Dermis blood vessel endothelial cell (primary cell): ENCODE data around the gene RCSD1. TPM values are rescaled to one million over a fixed set of nuclear protein-coding genes. Genes with fewer than 3 reads are reported as not detected.

Experiments
- DNase-seq: peaks from one replicate; pipeline ENCODE4 v3.0.0; 2010
- total RNA-seq: library from RNA; depleted of rRNA; stranded (reverse); fragments of >200 nt; gene quantifications from 2 replicates; pipeline ENCODE4 v1.2.3, GENCODE V29; 2014

RCSD1 gene
- total RNA-seq, 1 donor from 2014 or later: 49.2 TPM

GRCh38 chr1:167693425-167694045, 63.5 kb downstream of the RCSD1 start:
- DNase-seq: no peak

- no peak for DNase-seq
Observed at GRCh38 chr1:167694691-167695090, 64.7 kb downstream of the RCSD1 start.

DNA sequence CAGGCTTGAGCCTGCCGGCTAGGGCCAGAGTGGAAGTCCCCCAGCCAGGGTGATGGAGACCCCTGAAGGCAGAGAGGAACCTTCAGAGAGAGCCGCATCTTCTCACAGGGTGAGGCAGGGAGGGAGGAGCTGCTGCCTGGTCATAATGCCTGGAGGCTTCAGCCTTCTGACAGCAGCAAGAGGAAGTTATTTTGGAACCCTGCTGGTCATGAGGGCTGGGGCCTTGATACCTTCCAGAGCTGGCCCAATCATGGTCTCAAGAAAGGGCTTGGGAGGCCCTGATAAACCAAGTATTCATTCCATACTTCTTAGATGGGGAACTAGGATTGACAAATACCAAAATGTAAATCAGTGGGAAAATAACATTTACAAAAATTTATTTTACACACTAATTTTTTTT, 65.1 kb downstream of the RCSD1 start:
- DNase-seq: no peak

- DNase-seq: no peak
Observed at GRCh38 chr1:167695756-167696561, 65.9 kb downstream of the RCSD1 start.

DNA sequence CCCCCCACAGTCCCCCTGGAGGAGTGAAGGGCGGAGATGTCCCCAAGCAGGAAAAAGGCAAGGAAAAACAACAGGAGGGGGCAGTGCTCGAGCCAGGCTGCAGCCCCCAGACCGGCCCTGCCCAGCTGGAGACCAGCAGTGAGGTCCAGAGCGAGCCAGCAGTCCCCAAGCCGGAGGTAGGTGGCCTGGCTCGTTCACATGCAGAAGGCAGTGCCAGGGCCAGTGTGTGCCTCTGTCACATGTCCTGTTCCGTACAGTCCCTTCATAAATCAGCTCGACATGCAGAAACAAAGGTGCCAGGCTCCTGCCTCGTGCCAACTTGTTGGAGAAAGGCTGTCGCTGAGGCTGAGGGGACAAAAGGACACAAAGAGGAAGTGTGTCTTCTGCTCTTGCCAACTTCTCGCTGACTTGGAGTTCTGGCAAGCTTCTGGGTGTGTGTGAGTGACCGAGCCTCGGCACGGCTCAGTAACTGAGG, 67.7 kb downstream of the RCSD1 start:
- DNase-seq: no peak

DNA sequence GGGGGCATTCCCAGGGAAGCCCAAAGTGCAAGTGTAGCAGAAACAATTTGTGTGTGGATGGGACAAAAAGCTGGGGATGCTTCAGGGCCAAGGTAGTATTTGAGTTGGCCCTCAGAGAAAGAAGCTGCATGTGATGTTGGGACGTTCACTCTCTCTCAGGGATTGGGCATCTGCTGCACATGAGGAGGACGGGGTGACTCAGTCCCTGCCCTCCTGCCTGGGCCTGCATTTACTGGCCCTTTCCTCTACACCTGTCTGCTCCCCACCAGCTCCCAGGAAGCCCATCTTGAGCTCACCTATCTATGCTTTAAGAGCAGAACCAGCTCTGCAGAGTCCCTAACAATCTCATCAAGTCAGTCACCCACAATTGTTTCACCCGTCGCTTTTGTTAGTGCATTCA, 68.3 kb downstream of the RCSD1 start:
- DNase-seq: no peak

DNA sequence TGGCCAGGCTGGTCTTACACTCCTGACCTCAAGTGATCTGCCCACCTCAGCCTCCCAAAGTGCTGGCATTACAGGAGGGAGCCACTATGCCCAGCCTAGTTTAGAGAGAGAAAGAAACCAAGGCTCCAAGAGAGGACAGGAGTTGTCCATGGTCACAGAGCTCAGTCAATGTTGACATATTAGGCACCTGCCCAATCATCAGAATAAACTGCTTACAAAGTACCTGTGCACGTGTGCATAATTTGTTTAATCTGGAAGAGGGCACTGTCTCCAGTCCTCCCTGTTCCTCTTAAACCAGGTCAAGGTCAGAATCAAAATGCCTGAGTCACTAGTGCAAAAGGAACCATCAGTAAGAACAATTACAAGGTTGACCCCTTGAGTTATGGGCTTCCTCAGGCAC, 71.5 kb downstream of the RCSD1 start:
- no peak for DNase-seq

DNA sequence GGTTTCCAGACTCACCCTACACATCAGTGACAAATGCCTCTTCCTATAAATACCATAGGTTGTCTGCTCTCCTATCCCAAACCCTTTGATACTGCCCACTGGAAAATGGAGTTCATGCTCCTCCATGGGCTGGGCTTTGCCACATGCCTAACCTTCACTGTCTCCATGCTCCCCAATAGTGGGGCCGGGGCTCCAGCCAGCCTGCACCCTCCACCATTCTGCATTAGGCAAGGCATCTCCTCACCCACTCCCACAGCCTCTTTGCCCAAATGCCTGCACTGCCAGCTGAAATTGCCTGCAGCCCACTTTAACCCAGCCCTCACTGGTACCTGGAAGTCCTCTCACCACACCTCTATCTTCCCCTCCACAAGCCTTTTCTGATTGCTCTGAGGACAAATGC, 73.5 kb downstream of the RCSD1 start:
- DNase-seq: no peak

- no peak for DNase-seq
Observed at GRCh38 chr1:167704715-167705114, 74.7 kb downstream of the RCSD1 start.

GRCh38 chr1:167705250-167705649, 75.2 kb downstream of the RCSD1 start:
- DNase-seq: no peak

GRCh38 chr1:167706363-167706762, 76.3 kb downstream of the RCSD1 start:
- no peak for DNase-seq

DNA sequence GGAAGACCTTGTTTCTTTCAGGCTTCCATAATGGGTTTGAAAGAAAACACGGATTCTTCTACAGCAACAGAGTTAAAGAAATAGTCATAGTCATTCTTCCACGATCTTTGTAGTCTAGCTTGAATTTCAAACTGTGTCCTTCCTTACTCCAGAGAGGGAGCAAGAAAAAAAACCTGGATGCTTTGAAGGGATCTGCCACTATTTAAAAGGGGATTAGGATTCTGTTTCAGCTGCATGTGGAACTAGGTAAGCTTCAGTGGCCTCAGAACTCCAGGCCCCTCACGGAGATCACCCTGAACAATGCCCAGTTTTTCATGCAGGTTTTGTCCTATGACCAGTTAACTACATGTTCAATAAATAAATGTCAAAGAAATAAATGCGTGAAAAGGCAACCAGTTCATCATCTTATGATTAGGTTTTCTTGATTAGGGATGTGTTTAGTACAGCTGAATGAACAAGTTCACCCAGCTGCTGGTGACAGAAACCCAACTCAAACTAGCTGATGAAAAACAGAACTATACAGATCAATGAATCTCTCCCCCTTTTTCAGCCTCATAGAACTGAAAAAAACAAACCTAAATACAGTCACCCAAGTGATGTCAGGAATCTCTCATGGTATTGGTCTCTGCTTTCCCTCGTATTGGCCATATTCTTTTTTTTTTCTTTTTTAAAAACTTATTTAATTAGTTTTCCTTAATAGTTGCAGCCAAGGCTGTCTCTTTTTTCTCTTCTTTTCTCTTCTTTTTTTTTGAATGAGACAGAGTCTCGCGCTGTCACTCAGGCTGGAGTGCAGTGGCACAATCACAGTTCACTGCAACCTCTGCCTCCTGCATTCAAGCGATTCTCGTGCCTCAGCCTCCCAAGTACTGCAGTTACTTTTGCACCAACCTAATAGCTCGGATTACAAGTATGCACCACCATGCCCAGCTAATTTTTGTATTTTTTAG, 77.2 kb downstream of the RCSD1 start:
- DNase-seq: no peak

DNA sequence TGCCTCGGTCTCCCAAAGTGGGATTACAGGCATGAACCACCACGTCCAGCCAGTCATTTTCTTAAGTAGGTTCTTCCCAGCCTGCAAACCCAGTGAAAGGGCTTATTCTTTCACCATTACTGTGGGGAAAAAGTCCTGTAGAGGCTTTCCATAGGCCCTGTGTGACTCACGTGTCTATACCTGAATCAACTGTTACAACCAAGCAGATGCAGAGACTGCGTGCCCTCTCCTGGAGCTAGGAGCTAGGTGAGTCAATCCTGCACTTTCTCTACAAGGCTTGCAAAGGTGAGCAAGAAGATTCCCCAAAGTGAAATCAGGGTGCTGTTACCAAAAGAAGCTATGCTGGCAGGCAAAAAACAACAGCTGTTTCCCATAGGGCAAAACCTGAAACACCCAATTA, 77.9 kb downstream of the RCSD1 start:
- DNase-seq: no peak

GRCh38 chr1:167708940-167709389, 78.9 kb downstream of the RCSD1 start:
- DNase-seq: peak; percentile 26

- DNase-seq: no peak
Observed at GRCh38 chr1:167710836-167711235, 80.8 kb downstream of the RCSD1 start.

DNA sequence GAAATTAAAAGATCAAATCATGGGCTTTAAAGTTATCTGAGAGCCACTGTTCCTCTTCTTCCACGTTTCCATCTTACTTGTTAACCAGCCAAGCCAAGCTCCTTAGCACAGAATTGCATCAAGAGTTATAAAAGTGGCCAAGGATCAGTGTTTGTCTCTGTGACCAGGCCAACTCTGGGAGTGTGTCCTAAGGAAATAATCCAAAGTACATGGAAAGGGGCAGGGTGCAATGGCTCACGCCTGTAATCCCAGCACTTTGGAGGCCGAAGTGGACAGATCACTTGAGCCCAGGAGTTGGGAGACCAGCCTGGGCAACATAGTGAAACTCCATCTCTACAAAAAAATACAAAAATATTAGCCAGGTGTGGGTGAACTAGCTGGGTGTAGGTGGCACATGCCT, 81.8 kb downstream of the RCSD1 start:
- DNase-seq: no peak

DNA sequence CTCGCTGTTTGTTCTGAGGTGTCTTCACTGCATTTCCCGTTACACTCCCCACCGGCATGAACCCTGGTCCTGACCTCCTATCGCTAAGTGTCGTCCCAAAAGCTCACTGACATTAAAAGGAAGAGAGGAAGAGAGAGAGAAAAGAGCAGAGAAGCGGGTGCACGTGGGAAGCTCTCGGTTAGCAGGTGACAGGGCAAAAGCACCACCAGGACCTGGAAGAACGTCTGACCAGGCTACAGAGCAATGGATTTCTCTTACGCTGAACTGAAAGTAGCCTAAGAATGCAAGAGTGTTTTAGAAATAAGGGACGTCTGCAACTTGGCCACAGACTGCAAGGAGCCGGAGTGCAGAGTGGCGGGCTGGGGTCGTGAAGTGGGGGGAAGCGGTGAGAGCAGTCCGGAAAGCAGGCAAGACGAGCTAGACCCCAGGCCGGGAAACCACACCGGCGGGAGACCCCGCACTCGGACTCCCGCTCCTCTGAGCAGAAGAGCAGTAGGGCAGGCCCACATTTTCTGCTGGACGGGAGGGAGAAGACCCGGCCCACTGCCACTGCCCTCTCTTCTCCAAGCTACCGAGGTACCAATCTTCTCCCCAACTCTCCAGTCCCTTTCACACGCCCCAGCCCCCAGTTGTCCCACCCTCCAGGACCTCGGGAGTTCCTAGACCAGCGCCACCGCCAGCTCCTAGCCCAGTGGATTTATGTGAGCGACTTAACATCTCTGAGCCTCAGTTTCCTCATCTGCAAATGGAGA, 83.5 kb downstream of the RCSD1 start:
- DNase-seq: peak; percentile 40

DNA sequence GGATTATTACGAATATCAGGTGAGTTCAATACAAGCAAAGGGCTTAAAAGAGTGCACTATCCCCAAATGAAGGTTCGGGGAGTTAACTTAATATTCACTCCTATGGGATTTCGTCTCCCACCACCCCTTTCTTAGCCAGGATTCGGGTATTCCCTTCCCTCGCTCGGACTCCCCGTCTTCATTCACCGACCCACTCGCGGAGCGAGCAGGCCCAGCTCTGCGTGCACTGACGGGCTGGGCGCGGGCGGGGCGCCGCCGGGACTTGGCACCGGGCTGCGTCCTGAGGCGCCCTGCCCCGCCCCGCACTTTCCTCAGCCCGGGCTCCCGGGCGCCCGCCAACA, 84.0 kb downstream of the RCSD1 start:
- DNase-seq: no peak

- peak; percentile 88 for DNase-seq
Observed at GRCh38 chr1:167714439-167715156, 84.6 kb downstream of the RCSD1 start.

DNA sequence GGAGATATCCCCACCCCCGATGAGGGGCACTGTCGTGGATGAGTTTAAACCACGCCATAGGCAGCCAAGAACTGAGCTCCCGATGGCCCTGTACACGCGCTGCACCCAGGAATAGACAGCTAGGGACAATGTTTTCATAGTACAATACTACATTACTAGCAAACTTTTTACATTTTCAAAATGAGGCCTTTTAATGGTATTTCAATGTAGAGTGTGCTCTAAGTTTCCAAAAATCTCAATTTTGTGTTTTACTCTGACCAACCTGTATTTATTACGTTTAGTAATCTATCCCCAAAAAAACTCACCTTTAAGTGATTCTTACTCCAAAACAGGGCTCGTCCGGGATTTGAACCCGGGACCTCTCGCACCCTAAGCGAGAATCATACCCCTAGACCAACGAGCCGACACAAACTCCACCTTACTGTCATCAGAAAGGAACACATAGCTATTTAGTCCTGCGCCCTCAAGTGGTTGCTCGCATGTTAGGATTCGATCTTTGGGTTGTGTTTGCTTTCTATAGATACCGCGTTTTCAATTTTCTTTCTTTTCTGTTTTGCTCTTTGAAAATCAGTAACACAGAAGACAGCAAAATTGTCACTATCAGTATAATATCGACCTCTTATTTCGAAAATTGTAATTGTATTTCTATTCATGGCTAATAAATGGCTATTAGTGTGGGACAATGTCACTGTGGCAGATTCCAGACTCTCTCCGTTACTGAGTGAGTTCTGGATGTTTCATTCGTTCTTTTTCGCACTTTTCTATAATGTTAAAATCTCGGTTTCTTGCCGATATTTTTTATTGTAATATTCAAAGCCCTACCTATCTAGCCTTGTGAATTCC, 85.3 kb downstream of the RCSD1 start:
- DNase-seq: peak; percentile 93

- DNase-seq: no peak
Observed at GRCh38 chr1:167716000-167716271, 85.9 kb downstream of the RCSD1 start.
